Measurements from ENCODE around the gene MS4A18.
"Not testable (repeated sequence)": the region's sequence is repeated elsewhere in the genome, so short reads cannot be mapped to it uniquely, and the experiment has no call there.

Gene MS4A18

GRCh38 chr11:60748821-60749220, 24.3 kb downstream of the MS4A18 start:
- H3K27ac ChIP-seq: no peak overlapping the region
- TF ChIP-seq ZFX (IDR thresholded peaks at IDR 0.05; ENCODE audit: borderline replicate concordance): no peak
- TF ChIP-seq, protein P1, sequence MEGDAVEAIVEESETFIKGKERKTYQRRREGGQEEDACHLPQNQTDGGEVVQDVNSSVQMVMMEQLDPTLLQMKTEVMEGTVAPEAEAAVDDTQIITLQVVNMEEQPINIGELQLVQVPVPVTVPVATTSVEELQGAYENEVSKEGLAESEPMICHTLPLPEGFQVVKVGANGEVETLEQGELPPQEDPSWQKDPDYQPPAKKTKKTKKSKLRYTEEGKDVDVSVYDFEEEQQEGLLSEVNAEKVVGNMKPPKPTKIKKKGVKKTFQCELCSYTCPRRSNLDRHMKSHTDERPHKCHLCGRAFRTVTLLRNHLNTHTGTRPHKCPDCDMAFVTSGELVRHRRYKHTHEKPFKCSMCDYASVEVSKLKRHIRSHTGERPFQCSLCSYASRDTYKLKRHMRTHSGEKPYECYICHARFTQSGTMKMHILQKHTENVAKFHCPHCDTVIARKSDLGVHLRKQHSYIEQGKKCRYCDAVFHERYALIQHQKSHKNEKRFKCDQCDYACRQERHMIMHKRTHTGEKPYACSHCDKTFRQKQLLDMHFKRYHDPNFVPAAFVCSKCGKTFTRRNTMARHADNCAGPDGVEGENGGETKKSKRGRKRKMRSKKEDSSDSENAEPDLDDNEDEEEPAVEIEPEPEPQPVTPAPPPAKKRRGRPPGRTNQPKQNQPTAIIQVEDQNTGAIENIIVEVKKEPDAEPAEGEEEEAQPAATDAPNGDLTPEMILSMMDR (IDR thresholded peaks at IDR 0.05): no peak

DNA sequence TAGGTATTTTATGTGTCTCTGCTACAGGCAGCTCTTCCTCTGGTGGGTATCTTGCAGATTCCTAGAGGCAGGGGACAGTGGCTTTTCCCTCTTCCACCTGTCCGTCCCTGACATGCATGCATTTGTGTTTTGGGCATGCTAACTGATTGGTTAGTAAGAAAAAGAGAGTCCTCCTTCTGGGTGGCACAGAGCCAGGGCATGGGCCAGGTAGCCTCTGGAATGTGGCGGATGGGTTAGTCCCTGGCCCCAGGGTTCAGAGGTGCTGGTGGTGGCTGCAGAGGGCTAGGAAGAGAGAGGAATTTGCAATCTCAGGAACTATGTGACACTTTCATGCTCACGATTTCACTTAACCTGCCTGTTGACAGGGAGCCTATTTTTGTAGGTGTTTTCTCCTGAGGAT, 26.4 kb downstream of the MS4A18 start:
- H3K27ac ChIP-seq: no peak overlapping the region
- no peak for TF ChIP-seq ZFX (IDR thresholded peaks at IDR 0.05; ENCODE audit: borderline replicate concordance)
- TF ChIP-seq, protein P1 (IDR thresholded peaks at IDR 0.05): no peak

- TF ChIP-seq ZFX (IDR thresholded peaks at IDR 0.05; ENCODE audit: borderline replicate concordance): no peak
- TF ChIP-seq, protein P1 (IDR thresholded peaks at IDR 0.05): no peak
- H3K27ac ChIP-seq: no peak overlapping the region
Observed at GRCh38 chr11:60753309-60753708, 28.8 kb downstream of the MS4A18 start.

DNA sequence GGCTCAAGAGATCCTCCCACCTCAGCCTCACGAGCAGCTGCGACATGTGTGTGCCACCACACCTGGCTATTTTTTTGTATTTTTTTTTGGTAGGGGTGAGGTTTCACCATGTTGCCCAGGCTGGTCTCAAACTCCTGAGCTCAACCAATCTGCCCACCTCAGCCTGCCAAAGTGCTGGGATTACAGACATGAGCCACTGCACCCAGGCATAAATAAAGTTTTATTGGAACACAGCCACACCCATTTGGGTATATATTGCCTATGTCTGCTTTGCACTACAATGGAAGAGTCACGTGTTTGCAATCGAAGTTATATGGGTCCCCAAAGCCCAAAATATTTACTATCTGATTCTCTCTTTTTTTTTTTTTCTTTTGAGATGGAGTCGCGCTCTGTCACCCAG, 30.4 kb downstream of the MS4A18 start:
- no peak for TF ChIP-seq ZFX (IDR thresholded peaks at IDR 0.05; ENCODE audit: borderline replicate concordance)
- TF ChIP-seq, protein P1 (IDR thresholded peaks at IDR 0.05): no peak

GRCh38 chr11:60756307-60757032, 31.9 kb downstream of the MS4A18 start, which contains the start of gene MS4A15:
Gene MS4A15, plus strand, starts transcription at chr11:60756867. Its CDS starts 6,867 bp downstream, at chr11:60763734.
- TF ChIP-seq, protein P1 (IDR thresholded peaks at IDR 0.05): peak; percentile 65
- no peak for TF ChIP-seq ZFX (IDR thresholded peaks at IDR 0.05; ENCODE audit: borderline replicate concordance)
- H3K27ac ChIP-seq: no peak within 1 kb of the TSS

More for the DNA sequence above, 30.4 kb downstream of the MS4A18 start:
- H3K27ac ChIP-seq: no peak overlapping the region

DNA sequence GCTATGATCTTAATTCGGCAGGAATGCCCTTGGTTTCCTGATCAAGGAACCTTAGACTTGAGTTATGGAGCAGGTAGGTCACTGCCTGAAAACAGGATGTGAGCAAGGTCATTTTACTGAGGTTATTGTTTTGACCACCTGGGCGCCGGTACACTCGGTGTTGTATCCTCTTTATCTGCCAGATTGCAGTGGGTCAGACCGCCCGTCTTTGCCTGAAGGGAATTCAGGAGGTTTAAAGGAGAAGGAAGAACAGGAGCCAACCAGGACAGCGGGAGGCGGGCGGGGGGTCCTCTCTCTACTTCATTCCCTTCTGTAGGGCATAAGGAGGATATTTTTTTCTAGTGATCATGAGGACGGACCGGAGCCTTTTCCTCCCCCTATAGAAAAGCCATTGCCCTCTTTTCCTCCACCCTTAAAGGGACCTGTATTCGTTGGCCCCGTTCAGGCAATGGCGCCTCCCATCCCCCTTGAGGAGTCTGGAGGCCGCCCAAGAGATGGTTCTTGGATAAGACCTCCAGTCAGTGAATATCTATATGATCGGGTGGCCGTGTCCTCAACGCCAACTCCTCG, 32.8 kb downstream of the MS4A18 start:
- H3K27ac ChIP-seq: no peak overlapping the region
- TF ChIP-seq, protein P1 (IDR thresholded peaks at IDR 0.05): no peak
- no peak for TF ChIP-seq ZFX (IDR thresholded peaks at IDR 0.05; ENCODE audit: borderline replicate concordance)

DNA sequence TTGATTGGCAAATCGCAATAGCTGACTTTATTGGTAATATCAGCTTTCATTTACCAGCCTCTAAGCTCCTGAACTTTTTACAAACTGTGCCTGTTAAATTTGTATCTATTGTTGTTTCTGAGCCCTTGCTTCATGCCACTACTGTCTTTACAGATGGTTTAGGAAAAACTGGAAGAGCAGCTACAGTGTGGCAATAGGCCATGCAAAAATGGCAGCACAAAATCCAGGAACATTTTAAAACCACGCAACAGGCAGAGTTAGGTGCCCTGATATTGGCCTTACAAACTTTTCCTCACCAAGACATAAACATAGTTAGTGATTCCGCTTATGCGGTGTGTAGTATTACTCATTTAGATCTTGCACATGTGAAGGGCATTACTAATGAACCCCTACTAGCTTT, 34.2 kb downstream of the MS4A18 start:
- not testable (repeated sequence) for H3K27ac ChIP-seq

GRCh38 chr11:60759438-60760225, 35.1 kb downstream of the MS4A18 start:
- H3K27ac ChIP-seq: not testable (repeated sequence)
